PC-3 (cell line): ENCODE data around the gene RXRA. TPM values are rescaled to one million over a fixed set of nuclear protein-coding genes. Genes with fewer than 3 reads are reported as not detected.

Experiments
- ATAC-seq: fragments of 200-7000 bp; cut with Tn5 transposase; 2 replicates; pipeline ENCODE4 v1.9.1; 2020; ENCODE audit warnings: mild to moderate bottlenecking, moderate library complexity
- BruUV-seq: library from RNA; stranded (reverse); fragments of 400-500 nt; replicated peaks from 2 replicates; lab custom pipeline; 2021; lab: Mats Ljungman, UMichigan
- CTCF ChIA-PET: fragments of 300-600 bp; sonication (Branson Sonifier 250); formaldehyde crosslinking; loops from one replicate; lab custom pipeline; 2022; ENCODE audit warnings: antibody characterized with exemption; lab: Charles Lee
- POLR2A ChIA-PET: fragments of 300-600 bp; sonication (Branson Sonifier 250); formaldehyde crosslinking; loops from one replicate; lab custom pipeline; 2022; ENCODE audit warnings: antibody characterized with exemption; ENCODE audit not compliant: unreplicated experiment; lab: Charles Lee
- DNase-seq: peaks from one replicate; pipeline ENCODE4 v3.0.0-alpha.2; 2015
- H2AFZ ChIP-seq: fragments of 300-600 bp; sonication (generic); 2 replicates; pipeline ENCODE4 v1.6.0; 2016; ENCODE audit warnings: antibody characterized with exemption, low read length
- H3F3A ChIP-seq: fragments of 300-600 bp; sonication (generic); one replicate; pipeline ENCODE4 v1.6.0; 2017; ENCODE audit warnings: antibody characterized with exemption, low read length, control low read depth, mild to moderate bottlenecking; ENCODE audit not compliant: unreplicated experiment
- H3K27ac ChIP-seq: fragments of 300-600 bp; sonication (generic); 2 replicates; pipeline ENCODE4 v1.5.1; 2016; ENCODE audit warnings: mild to moderate bottlenecking, low read length
- H3K27me3 ChIP-seq: fragments of 300-600 bp; sonication (generic); 2 replicates; pipeline ENCODE4 v1.6.1; 2016; ENCODE audit warnings: low read length, mixed read lengths
- H3K36me3 ChIP-seq: fragments of 300-600 bp; sonication (generic); 2 replicates; pipeline ENCODE4 v1.6.1; 2016; ENCODE audit warnings: low read depth, mixed run types, low read length, mixed read lengths
- H3K4me1 ChIP-seq: fragments of 300-600 bp; sonication (generic); 2 replicates; pipeline ENCODE4 v1.5.1; 2016; ENCODE audit warnings: low read length; ENCODE audit not compliant: insufficient read depth
- H3K4me2 ChIP-seq: fragments of 300-600 bp; sonication (generic); 2 replicates; pipeline ENCODE4 v1.6.0; 2016; ENCODE audit warnings: low read length
- H3K4me3 ChIP-seq: fragments of 300-600 bp; sonication (generic); 2 replicates; pipeline ENCODE4 v1.5.1; 2016; ENCODE audit warnings: mild to moderate bottlenecking, low read length, mixed read lengths
- H3K79me2 ChIP-seq: fragments of 300-600 bp; sonication (generic); 2 replicates; pipeline ENCODE4 v1.6.1; 2017; ENCODE audit warnings: low read length, mixed read lengths
- H3K9ac ChIP-seq: fragments of 300-600 bp; sonication (generic); 2 replicates; pipeline ENCODE4 v1.6.0; 2016; ENCODE audit warnings: mild to moderate bottlenecking, low read length
- H3K9me2 ChIP-seq: fragments of 300-600 bp; sonication (generic); replicated peaks from 2 replicates; pipeline ENCODE4 v1.6.1; 2016; ENCODE audit warnings: mixed run types, low read length, mixed read lengths
- H3K9me3 ChIP-seq: fragments of 300-600 bp; sonication (generic); 2 replicates; pipeline ENCODE4 v1.6.1; 2016; ENCODE audit warnings: low read length, mixed read lengths
- H4K20me1 ChIP-seq: fragments of 300-600 bp; sonication (generic); 2 replicates; pipeline ENCODE4 v1.6.1; 2016; ENCODE audit warnings: low read length, mixed read lengths
- CTCF ChIP-seq: fragments of 300-600 bp; sonication (generic); conservative IDR thresholded peaks from 2 replicates; pipeline ENCODE4 v1.5.1; 2017; ENCODE audit warnings: antibody characterized with exemption, low read depth, mild to moderate bottlenecking, low read length
- EZH2 ChIP-seq: fragments of 300-600 bp; sonication (generic); IDR thresholded peaks from one replicate; pipeline ENCODE4 v1.6.1; 2017; ENCODE audit warnings: antibody characterized with exemption, mild to moderate bottlenecking, low read length; ENCODE audit not compliant: unreplicated experiment
- EZH2phosphoT487 ChIP-seq: fragments of 300-600 bp; sonication (generic); IDR thresholded peaks from 2 replicates; pipeline ENCODE4 v1.6.1; 2018; ENCODE audit warnings: mild to moderate bottlenecking, antibody characterized with exemption, low read length, borderline replicate concordance
- intact Hi-C: fragments of 100-400 bp; cut with micrococcal nuclease; formaldehyde crosslinking; loops from 2 replicates; pipeline ENCODE4 v1.9.0; 2023
- total RNA-seq: library from RNA; depleted of rRNA; stranded (reverse); fragments of >200 nt; gene quantifications from 2 replicates; pipeline ENCODE4 v1.2.3, GENCODE V29; 2014

Gene RXRA
- total RNA-seq, 1 experiment from 2014 or later, result 17.5 TPM

GRCh38 chr9:134325096-134325812 lies 1.0 kb upstream of the RXRA start:
- TF ChIP-seq CTCF, result no peak
- TF ChIP-seq EZH2, result no peak
- TF ChIP-seq EZH2phosphoT487, result no peak
- Histone ChIP-seq H3K4me1 (peaks cover 14% of the 10 kb centered on the region; the same call in 1 of the 2 replicates), H3K36me3 (no peaks in the 10 kb centered on the region), H3K9me2 (no peaks in the 10 kb centered on the region), H3K4me2 (peak overlapping the region; percentile 98), H3K27ac (peak overlapping the region; percentile 20; the same call in 1 of the 2 replicates), H3K9me3 (no peaks in the 10 kb centered on the region), H3K27me3 (no peaks in the 10 kb centered on the region), H3F3A (no peaks in the 10 kb centered on the region), H4K20me1 (peaks cover 6% of the 10 kb centered on the region; the same call in 1 of the 2 replicates), H3K9ac (peak overlapping the region; percentile 72), H2AFZ (peak overlapping the region; percentile 81), H3K79me2 (peaks cover 34% of the 10 kb centered on the region), H3K4me3 (peak overlapping the region; percentile 81)
- BruUV-seq, result TSS peak; percentile 73
- ATAC-seq, result peak; percentile 33
- CTCF ChIA-PET, result no interaction called here
- peak; percentile 48 for DNase-seq
- POLR2A ChIA-PET, result interaction anchor here (0.6 to 0.7 kb wide), 4 partner anchors 36 to 117 kb away, joined by 5 to 10 read pairs (median 6); no protein-coding TSS in a partner anchor
- intact Hi-C loops, result loop anchor here (10.0 kb wide), 1 partner anchor 90 kb away; no protein-coding TSS in a partner anchor

GRCh38 chr9:134326724-134327601 lies 708 bp downstream of the RXRA start:
- ATAC-seq, result peak; percentile 42
- intact Hi-C loops, result loop anchor here (10.0 kb wide), 1 partner anchor 88 kb away; no protein-coding TSS in a partner anchor

More at GRCh38 chr9:134326724-134327601, 708 bp downstream of the RXRA start:
- H3K27me3 ChIP-seq, result no peaks in the 10 kb centered on the region
- no TSS peak for BruUV-seq
- no peaks in the 10 kb centered on the region for H3K9me2 ChIP-seq
- POLR2A ChIA-PET, result interaction anchor here (0.6 kb wide), 1 partner anchor 80 kb away, joined by 3 read pairs; no protein-coding TSS in a partner anchor
- CTCF ChIA-PET, result interaction anchor here (0.6 kb wide), 1 partner anchor 164 kb away, joined by 3 read pairs; no protein-coding TSS in a partner anchor
- no peak overlapping the region for H3K27ac ChIP-seq
- H3F3A ChIP-seq, result no peaks in the 10 kb centered on the region
- H2AFZ ChIP-seq, result no peak overlapping the region
- H4K20me1 ChIP-seq, result peaks cover 6% of the 10 kb centered on the region; the same call in 1 of the 2 replicates
- H3K36me3 ChIP-seq, result no peaks in the 10 kb centered on the region
- DNase-seq, result peak; percentile 8
- H3K4me1 ChIP-seq, result peaks cover 14% of the 10 kb centered on the region; the same call in 1 of the 2 replicates
- peak overlapping the region; percentile 86 for H3K4me3 ChIP-seq
- H3K9me3 ChIP-seq, result no peaks in the 10 kb centered on the region
- peak overlapping the region; percentile 69 for H3K9ac ChIP-seq
- H3K4me2 ChIP-seq, result peak overlapping the region; percentile 93
- peaks cover 52% of the 10 kb centered on the region for H3K79me2 ChIP-seq
- TF ChIP-seq EZH2phosphoT487, result no peak
- no peak for TF ChIP-seq EZH2
